H1 (cell line): ENCODE results near the gene ZNF785.

Source experiments
- CTCF ChIP-seq, 3 experiments: IDR thresholded peaks; 1 replicate in 2 of 3; 2 replicates in 1 of 3; pipeline versions ENCODE4 v1.5.1 to v1.6.1; 2011; ENCODE audit warnings: low read length in 3 of 3, mild to moderate bottlenecking in 3 of 3, inconsistent platforms in 2 of 3, low read depth in 1 of 3, moderate library complexity in 1 of 3; ENCODE audit not compliant: insufficient read depth in 1 of 3; ENCODE audit errors: control extremely low read depth in 1 of 3
- MAFK ChIP-seq: IDR thresholded peaks from 2 replicates; pipeline ENCODE4 v1.6.1; 2012; ENCODE audit warnings: low read depth, mild to moderate bottlenecking, improper control_type of control experiment, low read length
- POLR2A ChIP-seq, 2 experiments: IDR thresholded peaks; 1 replicate in 1 of 2; 2 replicates in 1 of 2; pipeline ENCODE4 v1.6.1; 2011; ENCODE audit warnings: low read depth in 2 of 2, low read length in 2 of 2, mild to moderate bottlenecking in 2 of 2; ENCODE audit errors: control extremely low read depth in 1 of 2

GRCh38 chr16:30600215-30600614 lies 14.7 kb upstream of the ZNF785 start:
- no peak for TF ChIP-seq MAFK
- no peak for TF ChIP-seq POLR2A (IDR thresholded peaks at IDR 0.05; ENCODE audit: control extremely low read depth in 1 of 2, low read depth in 2 of 2, low read length in 2 of 2)
- no peak for TF ChIP-seq CTCF (IDR thresholded peaks at IDR 0.05; ENCODE audit: control extremely low read depth in 1 of 3, insufficient read depth in 1 of 3, low read depth in 1 of 3, low read length in 3 of 3)
